NOMO-1 treated with DMSO at 0.1 percent for 48 hours (cell line): ENCODE measurements around the gene GARIN5A.

Source experiments
- DNase-seq: peaks from one replicate; lab custom pipeline; 2025; ENCODE audit not compliant: unreplicated experiment; lab: John Stamatoyannopoulos, UW

The GARIN5A gene

DNA sequence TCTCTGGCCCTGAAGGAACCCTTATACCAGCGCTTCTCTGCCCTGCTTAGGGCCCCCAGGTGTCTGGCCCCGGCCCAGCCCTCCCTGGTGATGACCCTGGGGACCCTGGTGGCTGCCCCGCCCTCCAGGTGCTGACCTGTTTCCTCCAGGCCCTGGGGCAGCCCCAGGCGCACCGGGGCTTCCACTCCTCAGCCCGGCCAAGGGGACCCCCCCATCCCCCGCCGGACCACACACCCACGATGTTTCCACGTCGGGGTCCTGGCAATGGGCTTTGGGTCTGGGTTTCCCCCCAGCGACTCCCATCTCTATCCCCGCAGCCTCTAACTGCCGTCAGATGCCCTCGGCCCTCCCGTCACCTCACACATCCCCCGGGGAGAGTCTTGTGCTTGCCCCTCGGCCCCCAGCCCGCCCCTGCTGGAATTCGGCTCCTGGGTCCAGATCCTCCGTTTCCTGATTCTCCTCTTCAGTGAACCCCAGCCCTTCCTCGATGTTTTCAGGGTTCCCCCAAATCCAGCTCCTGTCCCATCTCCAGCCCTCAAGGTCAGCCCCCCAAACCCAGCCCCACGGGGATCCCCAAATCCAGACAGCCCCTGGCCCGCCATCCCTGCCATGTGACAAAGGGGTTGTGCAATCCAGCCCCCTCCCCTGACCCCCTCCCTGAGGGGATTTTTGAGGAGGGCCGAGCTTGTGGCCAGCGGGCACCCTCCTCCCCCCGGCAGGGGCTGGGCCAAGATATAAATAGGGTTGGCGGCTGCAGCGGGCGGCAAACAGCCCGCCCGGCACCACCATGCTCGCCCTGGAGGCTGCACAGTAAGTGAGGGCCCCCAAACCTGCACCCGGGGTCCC lies 58.2 kb downstream of the GARIN5A start, which contains the start of gene SPIB:
Gene SPIB (plus strand): TSS at position 763 of the 846 bp plus-strand sequence. CDS start 25 bp downstream, at position 788.
- no peak for DNase-seq

DNA sequence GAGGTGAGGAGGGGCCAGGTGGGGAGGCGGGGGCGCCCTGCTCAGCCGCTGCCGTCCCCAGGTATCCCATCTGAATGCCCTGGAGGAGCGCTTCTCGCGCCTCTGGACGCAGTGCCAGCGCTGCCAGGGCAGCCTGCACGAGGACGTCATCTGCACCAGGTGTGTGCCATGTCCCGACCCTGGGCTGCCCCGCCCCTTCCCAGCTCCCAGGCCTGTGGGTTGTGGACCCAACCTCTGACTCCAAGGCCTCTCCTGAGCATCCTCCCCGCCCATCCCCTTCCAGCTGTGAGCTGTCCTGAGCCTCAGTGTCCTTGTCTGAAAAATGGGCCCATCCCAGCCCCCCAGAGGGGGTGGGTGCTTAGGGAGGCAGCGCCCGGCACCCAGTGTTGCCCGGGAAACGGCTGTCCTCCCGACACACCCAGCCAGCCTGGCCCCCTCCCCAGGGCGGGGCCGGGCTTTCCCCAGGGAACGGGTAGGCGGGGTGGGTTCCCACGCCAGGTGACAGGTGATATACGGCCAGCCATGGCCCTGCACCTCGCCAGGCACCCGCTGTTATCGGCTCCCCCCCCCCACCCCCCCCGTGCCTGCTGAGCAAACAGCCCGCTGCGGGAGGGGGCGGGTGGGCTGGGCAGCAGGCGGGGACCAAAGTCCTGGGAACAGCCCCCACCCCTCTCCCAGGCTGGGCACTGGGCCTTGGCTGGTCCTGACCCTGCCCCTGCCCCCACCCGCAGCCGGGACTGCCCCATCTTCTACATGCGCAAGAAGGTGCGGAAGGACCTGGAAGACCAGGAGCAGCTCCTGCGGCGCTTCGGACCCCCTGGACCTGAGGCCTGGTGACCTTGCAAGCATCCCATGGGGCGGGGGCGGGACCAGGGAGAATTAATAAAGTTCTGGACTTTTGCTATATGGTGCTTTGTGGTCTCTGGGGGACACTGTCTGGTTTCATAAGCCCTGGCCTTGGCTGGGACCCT lies 59.3 kb downstream of the GARIN5A start:
- DNase-seq: no peak
